Thoracic aorta (tissue), 2 donors: ENCODE data around the gene CBX6. TPM values are rescaled to one million over a fixed set of nuclear protein-coding genes. Genes with fewer than 3 reads are reported as not detected.

ENCODE experiments used
- ATAC-seq: fragments of 150-250 bp; one replicate; pipeline ENCODE4 v1.8.0; 2017; ENCODE audit warnings: low read depth; ENCODE audit not compliant: insufficient number of reproducible peaks, low FRiP score
- DNase-seq: peaks from one replicate; pipeline ENCODE4 v3.0.0-alpha.2; 2020; ENCODE audit warnings: low spot score
- H3K27ac ChIP-seq, 2 donors: fragments of 200-600 bp; sonication (generic); 1 replicate in 1 of 2; 2 replicates in 1 of 2; pipeline ENCODE4 v1.5.1; 2016; ENCODE audit warnings: mild to moderate bottlenecking in 2 of 2, moderate library complexity in 2 of 2
- H3K27me3 ChIP-seq: fragments of 200-600 bp; sonication (generic); replicated peaks from 2 replicates; pipeline ENCODE4 v1.6.0; 2016; ENCODE audit warnings: mild to moderate bottlenecking; ENCODE audit not compliant: insufficient read depth
- H3K36me3 ChIP-seq: fragments of 200-600 bp; sonication (generic); one replicate; pipeline ENCODE4 v1.5.1; 2016
- H3K4me1 ChIP-seq, 2 donors: fragments of 200-600 bp; sonication (generic); 1 replicate in 1 of 2; 2 replicates in 1 of 2; pipeline versions ENCODE4 v1.5.1 to v1.6.0; 2016; ENCODE audit warnings: low read depth in 2 of 2, mild to moderate bottlenecking in 1 of 2; ENCODE audit not compliant: control insufficient read depth in 1 of 2
- H3K4me3 ChIP-seq: fragments of 200-600 bp; sonication (generic); 2 replicates; pipeline ENCODE4 v1.5.1; 2016; ENCODE audit warnings: mild to moderate bottlenecking
- H3K9me3 ChIP-seq: fragments of 200-600 bp; sonication (generic); 2 replicates; pipeline ENCODE4 v1.5.1; 2016
- CTCF ChIP-seq: fragments of 200-600 bp; sonication (generic); IDR thresholded peaks from one replicate; pipeline ENCODE4 v1.5.1; 2019; ENCODE audit warnings: antibody characterized with exemption
- total RNA-seq, 2 donors: library from RNA; depleted of rRNA; stranded (reverse); fragments of >200 nt; gene quantifications; one replicate each; pipeline versions ENCODE4 v1.1.0 to v1.2.3, GENCODE V29; 2016

The CBX6 gene
- total RNA-seq, 2 donors from 2014 or later, result 80.1 to 111 TPM

GRCh38 chr22:38879961-38880360, 7.9 kb upstream of the CBX6 start:
- Histone ChIP-seq H3K4me3 (no peak overlapping the region), H3K4me1 (peaks cover 24 to 36% of the 10 kb centered on the region in 2 donors), H3K27me3 (no peaks in the 10 kb centered on the region), H3K36me3 (no peaks in the 10 kb centered on the region), H3K9me3 (no peaks in the 10 kb centered on the region), H3K27ac (no peak overlapping the region)
- ATAC-seq (no peak), DNase-seq (no peak)
- TF ChIP-seq CTCF, result no peak

- DNase-seq, result no peak
Observed at GRCh38 chr22:38879108-38879729, 7.2 kb upstream of the CBX6 start.

GRCh38 chr22:38878001-38878400, 6.0 kb upstream of the CBX6 start:
- no peak for DNase-seq
- Histone ChIP-seq H3K36me3 (no peaks in the 10 kb centered on the region), H3K27me3 (no peaks in the 10 kb centered on the region), H3K4me3 (no peak overlapping the region), H3K9me3 (no peaks in the 10 kb centered on the region), H3K4me1 (peaks cover 23 to 44% of the 10 kb centered on the region in 2 donors), H3K27ac (no peak overlapping the region)
- no peak for TF ChIP-seq CTCF
- no peak for ATAC-seq

More at GRCh38 chr22:38879108-38879729, 7.2 kb upstream of the CBX6 start:
- ATAC-seq, result no peak
- H3K4me3 ChIP-seq, result no peak overlapping the region
- no peak overlapping the region for H3K27ac ChIP-seq
- no peaks in the 10 kb centered on the region for H3K9me3 ChIP-seq
- no peaks in the 10 kb centered on the region for H3K27me3 ChIP-seq
- no peaks in the 10 kb centered on the region for H3K36me3 ChIP-seq
- peaks cover 24 to 36% of the 10 kb centered on the region in 2 donors for H3K4me1 ChIP-seq
- no peak for TF ChIP-seq CTCF

GRCh38 chr22:38874529-38875222, 2.7 kb upstream of the CBX6 start:
- no peak for DNase-seq
- no peaks in the 10 kb centered on the region for H3K27me3 ChIP-seq
- H3K4me1 ChIP-seq, result peaks cover 8 to 32% of the 10 kb centered on the region in 2 donors
- H3K27ac ChIP-seq, result no peak overlapping the region
- ATAC-seq, result no peak
- no peaks in the 10 kb centered on the region for H3K36me3 ChIP-seq
- no peak overlapping the region for H3K4me3 ChIP-seq
- no peaks in the 10 kb centered on the region for H3K9me3 ChIP-seq
- TF ChIP-seq CTCF, result no peak

GRCh38 chr22:38873469-38874411, 1.7 kb upstream of the CBX6 start:
- no peak for TF ChIP-seq CTCF
- DNase-seq (no peak), ATAC-seq (no peak)
- peak overlapping the region; percentile 86 to 99 for H3K27ac ChIP-seq
- H3K27me3 ChIP-seq, result no peaks in the 10 kb centered on the region
- peak overlapping the region; percentile 78 for H3K4me3 ChIP-seq
- no peaks in the 10 kb centered on the region for H3K9me3 ChIP-seq
- no peaks in the 10 kb centered on the region for H3K36me3 ChIP-seq
- peaks cover 16 to 36% of the 10 kb centered on the region in 2 donors for H3K4me1 ChIP-seq
